Testis (tissue), 2 donors: ENCODE results near the gene STUM.

ENCODE experiments used
- POLR2A ChIP-seq: fragments of 450-650 bp; IDR thresholded peaks from one replicate; pipeline ENCODE4 v1.6.1; 2017; ENCODE audit warnings: antibody characterized with exemption, mild to moderate bottlenecking, moderate library complexity
- TF ChIP-seq, protein P1 (sequence below), 3 experiments: fragments of 450-650 bp in 2 of 3; fragments of 200-600 bp in 1 of 3; sonication (generic) in 1 of 3; IDR thresholded peaks; one replicate each; pipeline ENCODE4 v1.5.1; 2016 to 2019; ENCODE audit warnings: antibody characterized with exemption in 3 of 3, mild to moderate bottlenecking in 2 of 3, moderate library complexity in 1 of 3

DNA sequence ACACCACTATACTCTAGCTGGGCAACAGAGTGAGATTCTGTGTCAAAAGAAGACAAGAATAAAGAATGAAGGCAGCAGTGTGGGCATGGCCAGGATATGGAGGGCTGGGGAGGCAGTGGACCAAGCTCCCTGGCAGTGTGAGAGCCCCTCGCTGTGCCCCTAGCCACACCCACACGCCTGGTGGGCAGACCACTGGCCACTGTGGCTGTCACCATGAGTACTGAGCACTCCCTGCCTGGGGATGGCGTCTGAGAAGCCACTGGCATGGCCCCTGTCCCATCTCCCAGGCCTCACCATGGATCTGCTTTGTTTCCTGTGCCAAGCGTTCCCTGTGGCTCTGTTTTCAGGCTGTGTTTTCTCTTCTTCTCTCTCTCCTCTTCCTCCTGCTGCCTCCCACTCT is 51.7 kb downstream of the STUM start:
- no peak for TF ChIP-seq POLR2A
- TF ChIP-seq, protein P1, sequence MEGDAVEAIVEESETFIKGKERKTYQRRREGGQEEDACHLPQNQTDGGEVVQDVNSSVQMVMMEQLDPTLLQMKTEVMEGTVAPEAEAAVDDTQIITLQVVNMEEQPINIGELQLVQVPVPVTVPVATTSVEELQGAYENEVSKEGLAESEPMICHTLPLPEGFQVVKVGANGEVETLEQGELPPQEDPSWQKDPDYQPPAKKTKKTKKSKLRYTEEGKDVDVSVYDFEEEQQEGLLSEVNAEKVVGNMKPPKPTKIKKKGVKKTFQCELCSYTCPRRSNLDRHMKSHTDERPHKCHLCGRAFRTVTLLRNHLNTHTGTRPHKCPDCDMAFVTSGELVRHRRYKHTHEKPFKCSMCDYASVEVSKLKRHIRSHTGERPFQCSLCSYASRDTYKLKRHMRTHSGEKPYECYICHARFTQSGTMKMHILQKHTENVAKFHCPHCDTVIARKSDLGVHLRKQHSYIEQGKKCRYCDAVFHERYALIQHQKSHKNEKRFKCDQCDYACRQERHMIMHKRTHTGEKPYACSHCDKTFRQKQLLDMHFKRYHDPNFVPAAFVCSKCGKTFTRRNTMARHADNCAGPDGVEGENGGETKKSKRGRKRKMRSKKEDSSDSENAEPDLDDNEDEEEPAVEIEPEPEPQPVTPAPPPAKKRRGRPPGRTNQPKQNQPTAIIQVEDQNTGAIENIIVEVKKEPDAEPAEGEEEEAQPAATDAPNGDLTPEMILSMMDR (IDR thresholded peaks at IDR 0.05), result no peak
